Ovary (tissue), 3 donors: ENCODE results near the gene OSBPL1A.

Source experiments
- POLR2A ChIP-seq: fragments of 450-650 bp; IDR thresholded peaks from one replicate; pipeline ENCODE4 v1.6.1; 2017; ENCODE audit warnings: antibody characterized with exemption, mild to moderate bottlenecking, moderate library complexity
- TF ChIP-seq, protein P1 (sequence below), 3 donors: fragments of 450-650 bp in 2 of 3; fragments of 200-600 bp in 1 of 3; IDR thresholded peaks; one replicate each; pipeline versions ENCODE4 v1.5.1 to v1.8.0; 2016 to 2022; ENCODE audit warnings: antibody characterized with exemption in 3 of 3, mild to moderate bottlenecking in 1 of 3
- donor health status: DM: no; HTN: no; CAD: no.

DNA sequence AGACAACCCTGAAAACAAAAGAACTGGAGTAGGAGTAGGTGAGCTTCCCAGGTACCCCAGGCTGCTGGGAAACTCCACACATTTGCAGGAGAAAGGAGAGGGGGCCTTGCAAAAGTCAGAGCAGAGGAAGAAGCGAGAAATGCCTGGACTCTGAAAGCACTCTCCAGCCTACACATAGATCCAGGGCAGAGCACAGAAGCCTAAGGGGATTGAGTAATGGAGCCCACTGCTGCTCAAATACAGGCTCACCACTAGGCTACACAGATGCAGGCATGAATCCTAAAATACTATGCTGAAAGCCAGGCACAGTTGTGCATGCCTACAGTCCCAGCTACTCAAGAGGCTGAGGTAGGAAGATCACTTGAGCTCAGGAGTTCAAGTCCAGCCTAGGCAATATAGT is 33.4 kb downstream of the OSBPL1A start:
- TF ChIP-seq, protein P1, sequence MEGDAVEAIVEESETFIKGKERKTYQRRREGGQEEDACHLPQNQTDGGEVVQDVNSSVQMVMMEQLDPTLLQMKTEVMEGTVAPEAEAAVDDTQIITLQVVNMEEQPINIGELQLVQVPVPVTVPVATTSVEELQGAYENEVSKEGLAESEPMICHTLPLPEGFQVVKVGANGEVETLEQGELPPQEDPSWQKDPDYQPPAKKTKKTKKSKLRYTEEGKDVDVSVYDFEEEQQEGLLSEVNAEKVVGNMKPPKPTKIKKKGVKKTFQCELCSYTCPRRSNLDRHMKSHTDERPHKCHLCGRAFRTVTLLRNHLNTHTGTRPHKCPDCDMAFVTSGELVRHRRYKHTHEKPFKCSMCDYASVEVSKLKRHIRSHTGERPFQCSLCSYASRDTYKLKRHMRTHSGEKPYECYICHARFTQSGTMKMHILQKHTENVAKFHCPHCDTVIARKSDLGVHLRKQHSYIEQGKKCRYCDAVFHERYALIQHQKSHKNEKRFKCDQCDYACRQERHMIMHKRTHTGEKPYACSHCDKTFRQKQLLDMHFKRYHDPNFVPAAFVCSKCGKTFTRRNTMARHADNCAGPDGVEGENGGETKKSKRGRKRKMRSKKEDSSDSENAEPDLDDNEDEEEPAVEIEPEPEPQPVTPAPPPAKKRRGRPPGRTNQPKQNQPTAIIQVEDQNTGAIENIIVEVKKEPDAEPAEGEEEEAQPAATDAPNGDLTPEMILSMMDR (IDR thresholded peaks at IDR 0.05) = no peak
- no peak for TF ChIP-seq POLR2A
